ENCODE data around the gene ULK4. TPM values are rescaled to one million over a fixed set of nuclear protein-coding genes. Genes with fewer than 3 reads are reported as not detected.

Gene ULK4
- polyA plus RNA-seq, 1 of the 3 experiments (the other 2 are of a cell fraction), result 6.2 TPM

DNA sequence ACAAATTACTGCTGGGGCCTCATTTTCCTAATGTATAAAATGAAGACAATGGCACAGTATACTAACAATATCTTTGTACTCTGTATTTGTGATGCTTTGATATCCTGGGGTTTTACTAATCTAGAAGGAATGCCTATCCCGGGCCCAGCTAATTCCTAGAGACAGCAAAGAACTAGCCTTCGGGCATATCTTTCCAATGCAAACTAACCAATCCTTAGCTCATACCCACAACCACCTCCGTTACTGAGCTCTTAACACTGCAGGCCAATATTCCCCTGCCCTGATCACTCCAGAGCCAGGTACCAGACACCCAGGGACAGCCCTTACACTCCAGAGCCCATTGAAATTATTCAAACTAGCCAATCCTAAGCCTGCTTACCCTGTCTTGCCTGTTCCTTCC lies 309.0 kb downstream of the ULK4 start:
- DNase-seq, result no peak
- CTCF ChIA-PET, result no interaction called here

DNA sequence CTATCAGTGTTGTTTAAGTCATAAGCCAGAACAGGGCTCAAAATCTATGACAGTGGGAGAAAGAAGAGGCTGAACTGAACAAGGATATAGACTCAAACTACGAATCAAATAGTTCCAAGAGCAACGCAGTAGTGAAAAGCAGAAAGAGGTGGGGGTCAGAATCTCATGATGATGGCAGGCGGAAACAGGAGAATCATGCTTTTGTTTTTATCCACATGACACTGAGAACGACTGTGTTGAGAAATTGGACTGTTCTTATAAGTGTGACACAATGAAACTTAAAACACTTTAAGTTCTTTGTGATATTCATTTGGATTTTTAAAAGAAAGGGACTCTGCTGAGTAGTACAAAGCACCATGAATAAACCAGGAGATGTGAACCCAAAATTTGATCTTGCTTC lies 309.4 kb downstream of the ULK4 start:
- TF ChIP-seq FOXM1 (IDR thresholded peaks at IDR 0.05; ENCODE audit: low read depth), result no peak
- TF ChIP-seq TAF1 (IDR thresholded peaks at IDR 0.05; ENCODE audit: borderline replicate concordance, low read depth, low read length), result no peak
- TF ChIP-seq JUND (IDR thresholded peaks at IDR 0.05), result no peak
- TF ChIP-seq, protein P1, sequence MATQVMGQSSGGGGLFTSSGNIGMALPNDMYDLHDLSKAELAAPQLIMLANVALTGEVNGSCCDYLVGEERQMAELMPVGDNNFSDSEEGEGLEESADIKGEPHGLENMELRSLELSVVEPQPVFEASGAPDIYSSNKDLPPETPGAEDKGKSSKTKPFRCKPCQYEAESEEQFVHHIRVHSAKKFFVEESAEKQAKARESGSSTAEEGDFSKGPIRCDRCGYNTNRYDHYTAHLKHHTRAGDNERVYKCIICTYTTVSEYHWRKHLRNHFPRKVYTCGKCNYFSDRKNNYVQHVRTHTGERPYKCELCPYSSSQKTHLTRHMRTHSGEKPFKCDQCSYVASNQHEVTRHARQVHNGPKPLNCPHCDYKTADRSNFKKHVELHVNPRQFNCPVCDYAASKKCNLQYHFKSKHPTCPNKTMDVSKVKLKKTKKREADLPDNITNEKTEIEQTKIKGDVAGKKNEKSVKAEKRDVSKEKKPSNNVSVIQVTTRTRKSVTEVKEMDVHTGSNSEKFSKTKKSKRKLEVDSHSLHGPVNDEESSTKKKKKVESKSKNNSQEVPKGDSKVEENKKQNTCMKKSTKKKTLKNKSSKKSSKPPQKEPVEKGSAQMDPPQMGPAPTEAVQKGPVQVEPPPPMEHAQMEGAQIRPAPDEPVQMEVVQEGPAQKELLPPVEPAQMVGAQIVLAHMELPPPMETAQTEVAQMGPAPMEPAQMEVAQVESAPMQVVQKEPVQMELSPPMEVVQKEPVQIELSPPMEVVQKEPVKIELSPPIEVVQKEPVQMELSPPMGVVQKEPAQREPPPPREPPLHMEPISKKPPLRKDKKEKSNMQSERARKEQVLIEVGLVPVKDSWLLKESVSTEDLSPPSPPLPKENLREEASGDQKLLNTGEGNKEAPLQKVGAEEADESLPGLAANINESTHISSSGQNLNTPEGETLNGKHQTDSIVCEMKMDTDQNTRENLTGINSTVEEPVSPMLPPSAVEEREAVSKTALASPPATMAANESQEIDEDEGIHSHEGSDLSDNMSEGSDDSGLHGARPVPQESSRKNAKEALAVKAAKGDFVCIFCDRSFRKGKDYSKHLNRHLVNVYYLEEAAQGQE (IDR thresholded peaks at IDR 0.05; ENCODE audit: low read depth, low read length), result no peak
- POLR2A ChIA-PET, result no interaction called here
- Histone ChIP-seq H3K9ac (no peak overlapping the region), H3K4me1 (ENCODE audit: control insufficient read depth in 1 of 2, insufficient read depth in 2 of 2, low read depth in 1 of 2, low read length in 1 of 2) (no peaks in the 10 kb centered on the region), H3K27ac (ENCODE audit: low read depth in 2 of 2, low read length in 1 of 2) (no peak overlapping the region), H3K9me3 (no peaks in the 10 kb centered on the region), H3K27me3 (ENCODE audit: insufficient read depth) (no peaks in the 10 kb centered on the region), H3K79me2 (ENCODE audit: insufficient read depth) (no peaks in the 10 kb centered on the region), H3F3A (replicated peaks; ENCODE audit: insufficient read depth) (no peaks in the 10 kb centered on the region), H3K4me2 (no peak overlapping the region), H2AFZ (ENCODE audit: low read depth) (no peak overlapping the region), H3K4me3 (ENCODE audit: low read depth in 2 of 2, low read length in 1 of 2) (no peak overlapping the region), H3K9me2 (no peaks in the 10 kb centered on the region), H3K36me3 (replicated peaks in 1 of 2; ENCODE audit: control insufficient read depth in 1 of 2, insufficient read depth in 2 of 2, low read length in 1 of 2) (no peaks in the 10 kb centered on the region), H4K20me1 (ENCODE audit: insufficient read depth) (no peaks in the 10 kb centered on the region)
- no peak for DNase-seq
- CTCF ChIA-PET, result no interaction called here
- WGBS (ENCODE audit: low lambda C conversion rate), result 46% methylated on average over 4 of the region's 4 CpGs

More for the DNA sequence above, 309.0 kb downstream of the ULK4 start:
- POLR2A ChIA-PET, result no interaction called here
- no peaks in the 10 kb centered on the region for H3K4me1 ChIP-seq (ENCODE audit: control insufficient read depth in 1 of 2, insufficient read depth in 2 of 2, low read depth in 1 of 2, low read length in 1 of 2)
- no peaks in the 10 kb centered on the region for H3F3A ChIP-seq (replicated peaks; ENCODE audit: insufficient read depth)
- no peak overlapping the region for H3K4me2 ChIP-seq
- no peaks in the 10 kb centered on the region for H3K27me3 ChIP-seq (ENCODE audit: insufficient read depth)
- no peak overlapping the region for H2AFZ ChIP-seq (ENCODE audit: low read depth)
- 84% methylated on average over 3 of the region's 3 CpGs for WGBS (ENCODE audit: low lambda C conversion rate)
- TF ChIP-seq SIN3A (IDR thresholded peaks at IDR 0.05; ENCODE audit: borderline replicate concordance, low read depth, low read length) (no peak), JUND (IDR thresholded peaks at IDR 0.05) (no peak), RFX5 (IDR thresholded peaks at IDR 0.05; ENCODE audit: low read length) (no peak), GABPA (IDR thresholded peaks at IDR 0.05; ENCODE audit: low read depth) (no peak), YY1 (IDR thresholded peaks at IDR 0.05; ENCODE audit: low read depth) (no peak), TEAD4 (IDR thresholded peaks at IDR 0.05; ENCODE audit: borderline replicate concordance, insufficient read depth) (no peak)
- TF ChIP-seq, protein P1 (IDR thresholded peaks at IDR 0.05; ENCODE audit: low read depth, low read length), result no peak
- no peaks in the 10 kb centered on the region for H3K9me2 ChIP-seq
- H3K4me3 ChIP-seq (ENCODE audit: low read depth in 2 of 2, low read length in 1 of 2), result no peak overlapping the region
- no peaks in the 10 kb centered on the region for H3K9me3 ChIP-seq
- no peak overlapping the region for H3K27ac ChIP-seq (ENCODE audit: low read depth in 2 of 2, low read length in 1 of 2)
- no peaks in the 10 kb centered on the region for H4K20me1 ChIP-seq (ENCODE audit: insufficient read depth)
- no peak overlapping the region for H3K9ac ChIP-seq
- H3K36me3 ChIP-seq (replicated peaks in 1 of 2; ENCODE audit: control insufficient read depth in 1 of 2, insufficient read depth in 2 of 2, low read length in 1 of 2), result no peaks in the 10 kb centered on the region
- H3K79me2 ChIP-seq (ENCODE audit: insufficient read depth), result no peaks in the 10 kb centered on the region
